Lower leg skin (tissue), 3 donors: Measurements from ENCODE around the gene RAB1B.

Source experiments
- POLR2A ChIP-seq, 2 donors: fragments of 450-650 bp; IDR thresholded peaks; one replicate each; pipeline ENCODE4 v1.6.1; 2016 to 2017; ENCODE audit warnings: antibody characterized with exemption in 2 of 2, mild to moderate bottlenecking in 1 of 2, moderate library complexity in 1 of 2
- TF ChIP-seq, protein P1 (sequence below), 3 donors: fragments of 450-650 bp; IDR thresholded peaks; one replicate each; pipeline ENCODE4 v1.5.1; 2016; ENCODE audit warnings: antibody characterized with exemption in 3 of 3, mild to moderate bottlenecking in 3 of 3, moderate library complexity in 2 of 3

DNA sequence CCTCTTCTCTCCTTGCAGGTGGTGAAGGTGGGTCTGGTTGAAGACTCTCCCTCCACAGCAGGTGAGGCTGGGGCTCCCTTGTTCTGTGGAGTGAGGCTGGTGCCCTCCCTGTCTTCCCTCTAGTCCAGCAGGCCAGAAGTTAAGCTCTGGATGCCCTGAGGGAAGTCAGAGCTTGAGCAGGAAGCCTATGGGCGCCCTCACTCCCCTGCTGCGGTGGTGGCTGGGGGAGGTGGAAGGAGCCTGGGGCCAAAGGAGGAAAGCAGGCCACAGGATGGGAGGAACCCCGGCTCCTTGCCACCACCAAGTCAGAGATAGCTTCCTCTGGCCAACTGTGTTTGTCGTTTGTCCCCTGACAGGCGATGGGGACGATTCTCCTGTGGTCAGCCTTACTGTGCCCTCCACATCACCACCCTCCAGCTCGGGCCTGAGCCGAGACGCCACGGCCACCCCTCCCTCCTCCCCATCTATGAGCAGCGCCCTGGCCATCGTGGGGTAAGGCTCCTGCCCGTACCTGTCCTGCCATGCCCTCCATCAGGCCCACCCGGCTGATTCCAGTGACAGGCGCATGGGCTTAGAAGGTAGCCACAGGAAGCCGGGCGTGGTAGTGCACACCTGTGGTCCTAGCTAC, 29.5 kb upstream of the RAB1B start:
- TF ChIP-seq, protein P1, sequence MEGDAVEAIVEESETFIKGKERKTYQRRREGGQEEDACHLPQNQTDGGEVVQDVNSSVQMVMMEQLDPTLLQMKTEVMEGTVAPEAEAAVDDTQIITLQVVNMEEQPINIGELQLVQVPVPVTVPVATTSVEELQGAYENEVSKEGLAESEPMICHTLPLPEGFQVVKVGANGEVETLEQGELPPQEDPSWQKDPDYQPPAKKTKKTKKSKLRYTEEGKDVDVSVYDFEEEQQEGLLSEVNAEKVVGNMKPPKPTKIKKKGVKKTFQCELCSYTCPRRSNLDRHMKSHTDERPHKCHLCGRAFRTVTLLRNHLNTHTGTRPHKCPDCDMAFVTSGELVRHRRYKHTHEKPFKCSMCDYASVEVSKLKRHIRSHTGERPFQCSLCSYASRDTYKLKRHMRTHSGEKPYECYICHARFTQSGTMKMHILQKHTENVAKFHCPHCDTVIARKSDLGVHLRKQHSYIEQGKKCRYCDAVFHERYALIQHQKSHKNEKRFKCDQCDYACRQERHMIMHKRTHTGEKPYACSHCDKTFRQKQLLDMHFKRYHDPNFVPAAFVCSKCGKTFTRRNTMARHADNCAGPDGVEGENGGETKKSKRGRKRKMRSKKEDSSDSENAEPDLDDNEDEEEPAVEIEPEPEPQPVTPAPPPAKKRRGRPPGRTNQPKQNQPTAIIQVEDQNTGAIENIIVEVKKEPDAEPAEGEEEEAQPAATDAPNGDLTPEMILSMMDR (IDR thresholded peaks at IDR 0.05): no peak
- TF ChIP-seq POLR2A (IDR thresholded peaks at IDR 0.05): no peak
